NT2/D1 (cell line): ENCODE measurements around the gene PHLDA2.

Source experiments
- SUZ12 ChIP-seq: IDR thresholded peaks from 2 replicates; pipeline ENCODE4 v1.6.1; 2011; ENCODE audit not compliant: insufficient read length, insufficient read depth; ENCODE audit errors: extremely low read depth
- YY1 ChIP-seq: IDR thresholded peaks from 2 replicates; pipeline ENCODE4 v1.6.1; 2011; ENCODE audit not compliant: insufficient read length, insufficient read depth

GRCh38 chr11:2901854-2902783 is 27.1 kb downstream of the PHLDA2 start:
- no peak for TF ChIP-seq SUZ12
- TF ChIP-seq YY1: no peak
